SK-N-SH (cell line): ENCODE data around the gene STX19. TPM values are rescaled to one million over a fixed set of nuclear protein-coding genes. Genes with fewer than 3 reads are reported as not detected.

Experiments
- CTCF ChIA-PET: fragments of 300-600, 350-600 bp; formaldehyde crosslinking; extraction: SDS; loops from one replicate; lab custom pipeline; 2021; lab: Yijun Ruan, JAX
- POLR2A ChIA-PET: fragments of 350-600 bp; sonication (Branson Sonifier 250); formaldehyde crosslinking; extraction: SDS; loops from one replicate; lab custom pipeline; 2020; ENCODE audit warnings: antibody characterized with exemption, inconsistent platforms; lab: Yijun Ruan, JAX
- DNase-seq: peaks from one replicate; pipeline ENCODE4 v3.0.0; 2012
- H2AFZ ChIP-seq: fragments of 200-600 bp; sonication (generic); 2 replicates; pipeline ENCODE4 v1.8.1; 2016; ENCODE audit warnings: antibody characterized with exemption, mild to moderate bottlenecking, low read depth
- H3F3A ChIP-seq: fragments of 200-600 bp; sonication (generic); replicated peaks from 2 replicates; pipeline ENCODE3; 2016; ENCODE audit warnings: antibody characterized with exemption, mild to moderate bottlenecking; ENCODE audit not compliant: insufficient read depth
- H3K27ac ChIP-seq, 2 experiments: fragments of 200-500 bp in 1 of 2; fragments of 200-600 bp in 1 of 2; sonication (Bioruptor generic) in 1 of 2; sonication (generic), shearing (Covaris generic) in 1 of 2; 2 replicates each; pipeline versions ENCODE4 v1.5.1 to v1.6.1; 2014 to 2016; ENCODE audit warnings: low read depth in 2 of 2, inconsistent platforms in 1 of 2, low read length in 1 of 2, mild to moderate bottlenecking in 1 of 2, mixed read lengths in 1 of 2
- H3K27me3 ChIP-seq: fragments of 200-600 bp; sonication (generic), shearing (Covaris generic); 2 replicates; pipeline ENCODE4 v1.6.1; 2016; ENCODE audit warnings: mixed run types; ENCODE audit not compliant: insufficient read depth
- H3K36me3 ChIP-seq, 2 experiments: fragments of 200-500 bp in 1 of 2; fragments of 200-600 bp in 1 of 2; sonication (Bioruptor generic) in 1 of 2; sonication (generic) in 1 of 2; replicated peaks in 1 of 2; 2 replicates each; pipeline versions ENCODE3 to v1.5.1; 2014 to 2016; ENCODE audit warnings: low read length in 1 of 2, mild to moderate bottlenecking in 1 of 2; ENCODE audit not compliant: insufficient read depth in 2 of 2, control insufficient read depth in 1 of 2
- H3K4me1 ChIP-seq, 2 experiments: fragments of 200-500 bp in 1 of 2; fragments of 200-600 bp in 1 of 2; sonication (Bioruptor generic) in 1 of 2; sonication (generic), shearing (Covaris generic) in 1 of 2; 2 replicates each; pipeline versions ENCODE4 v1.5.1 to v1.6.1; 2014 to 2016; ENCODE audit warnings: low read depth in 1 of 2, low read length in 1 of 2, mixed run types in 1 of 2; ENCODE audit not compliant: insufficient read depth in 2 of 2, control insufficient read depth in 1 of 2
- H3K4me2 ChIP-seq: fragments of 200-600 bp; sonication (generic), shearing (Covaris generic); 2 replicates; pipeline ENCODE4 v1.6.1; 2017; ENCODE audit warnings: mixed run types
- H3K4me3 ChIP-seq, 2 experiments: fragments of 200-500 bp in 1 of 2; fragments of 200-600 bp in 1 of 2; sonication (Bioruptor generic) in 1 of 2; sonication (generic), shearing (Covaris generic) in 1 of 2; 2 replicates each; pipeline versions ENCODE4 v1.5.1 to v1.8.1; 2014 to 2016; ENCODE audit warnings: low read depth in 2 of 2, inconsistent platforms in 1 of 2, low read length in 1 of 2, mild to moderate bottlenecking in 1 of 2, mixed read lengths in 1 of 2, moderate library complexity in 1 of 2
- H3K79me2 ChIP-seq: fragments of 200-600 bp; sonication (generic); 2 replicates; pipeline ENCODE4 v1.8.1; 2017; ENCODE audit warnings: mild to moderate bottlenecking; ENCODE audit not compliant: insufficient read depth
- H3K9ac ChIP-seq: fragments of 200-600 bp; sonication (generic); 2 replicates; pipeline ENCODE4 v1.6.1; 2017; ENCODE audit warnings: mixed run types
- H3K9me2 ChIP-seq: fragments of 200-600 bp; sonication (generic); 2 replicates; pipeline ENCODE4 v1.6.1; 2017; ENCODE audit warnings: mixed run types
- H3K9me3 ChIP-seq: fragments of 200-600 bp; sonication (generic); 2 replicates; pipeline ENCODE4 v1.6.1; 2017; ENCODE audit warnings: mixed run types, mild to moderate bottlenecking, moderate library complexity
- H4K20me1 ChIP-seq: fragments of 200-600 bp; sonication (generic); 2 replicates; pipeline ENCODE4 v1.6.1; 2017; ENCODE audit warnings: mild to moderate bottlenecking, mixed run types; ENCODE audit not compliant: insufficient read depth
- CHD2 ChIP-seq: fragments of 150-350 bp; IDR thresholded peaks from 2 replicates; pipeline ENCODE4 v1.6.1; 2018; ENCODE audit warnings: low read length; ENCODE audit not compliant: partially characterized antibody
- EZH2phosphoT487 ChIP-seq: fragments of 200-600 bp; sonication (generic); IDR thresholded peaks from 2 replicates; pipeline ENCODE4 v1.6.1; 2017; ENCODE audit warnings: low read depth, mixed run types, mild to moderate bottlenecking, antibody characterized with exemption, moderate library complexity, borderline replicate concordance
- FOSL2 ChIP-seq: IDR thresholded peaks from 2 replicates; pipeline ENCODE4 v1.4.0; 2012; ENCODE audit warnings: low read depth, mild to moderate bottlenecking, moderate library complexity, borderline replicate concordance
- FOXJ3 ChIP-seq: sonication (generic); formaldehyde crosslinking; IDR thresholded peaks from 2 replicates; pipeline ENCODE4 v1.5.1; 2020; ENCODE audit warnings: mild to moderate bottlenecking, missing genetic modification reagents
- FOXM1 ChIP-seq: IDR thresholded peaks from 2 replicates; pipeline ENCODE4 v1.4.0; 2012; ENCODE audit warnings: low read depth, mild to moderate bottlenecking
- GABPA ChIP-seq: IDR thresholded peaks from 2 replicates; pipeline ENCODE4 v1.4.0; 2012; ENCODE audit warnings: low read depth, mild to moderate bottlenecking
- GATA2 ChIP-seq: sonication (generic); formaldehyde crosslinking; IDR thresholded peaks from 2 replicates; pipeline ENCODE4 v1.5.0; 2020; ENCODE audit warnings: mild to moderate bottlenecking, missing genetic modification reagents
- JUND ChIP-seq: IDR thresholded peaks from 2 replicates; pipeline ENCODE4 v1.4.0; 2012
- MEF2A ChIP-seq: IDR thresholded peaks from 2 replicates; pipeline ENCODE4 v1.4.0; 2012; ENCODE audit warnings: low read depth, borderline replicate concordance
- NFIC ChIP-seq: IDR thresholded peaks from 2 replicates; pipeline ENCODE4 v1.4.0; 2012; ENCODE audit warnings: borderline replicate concordance
- NRF1 ChIP-seq: IDR thresholded peaks from 2 replicates; pipeline ENCODE4 v1.6.1; 2012; ENCODE audit warnings: low read depth, mild to moderate bottlenecking, low read length
- POLR2AphosphoS5 ChIP-seq: IDR thresholded peaks from 2 replicates; pipeline ENCODE4 v1.6.1; 2012; ENCODE audit warnings: low read depth, low read length
- REST ChIP-seq: IDR thresholded peaks from 2 replicates; pipeline ENCODE4 v1.6.1; 2012; ENCODE audit warnings: mild to moderate bottlenecking, low read depth, low read length, moderate library complexity
- RFX5 ChIP-seq: IDR thresholded peaks from 2 replicates; pipeline ENCODE4 v1.6.1; 2012; ENCODE audit warnings: mild to moderate bottlenecking, improper control_type of control experiment, low read length
- RXRA ChIP-seq: IDR thresholded peaks from 2 replicates; pipeline ENCODE4 v1.4.0; 2012; ENCODE audit warnings: low read depth, mild to moderate bottlenecking, borderline replicate concordance
- TAF1 ChIP-seq: IDR thresholded peaks from 2 replicates; pipeline ENCODE4 v1.6.1; 2012; ENCODE audit warnings: low read depth, mild to moderate bottlenecking, low read length, moderate library complexity, borderline replicate concordance
- TCF12 ChIP-seq: IDR thresholded peaks from 2 replicates; pipeline ENCODE4 v1.4.0; 2012
- TEAD4 ChIP-seq: IDR thresholded peaks from 2 replicates; pipeline ENCODE4 v1.4.0; 2012; ENCODE audit warnings: mild to moderate bottlenecking, borderline replicate concordance; ENCODE audit not compliant: insufficient read depth
- ZBTB33 ChIP-seq: IDR thresholded peaks from 2 replicates; pipeline ENCODE4 v1.4.0; 2012; ENCODE audit warnings: low read depth, borderline replicate concordance
- WGBS: methylation state at CpG from one replicate; pipeline ENCODE4 v1.1.6; 2017; ENCODE audit warnings: low lambda C conversion rate; 5-methylcytosine and 5-hydroxymethylcytosine counted together
- polyA plus RNA-seq, 3 experiments: library from polyadenylated mRNA; depleted of rRNA; stranded (reverse); fragments of >200 nt; gene quantifications; 2 replicates each; pipeline ENCODE4 v1.2.3, GENCODE V29; 2012

The STX19 gene
- polyA plus RNA-seq, 1 of the 3 experiments (the other 2 are of a cell fraction), result not detected

- POLR2A ChIA-PET, result no interaction called here
- Histone ChIP-seq H3K27ac (no peak overlapping the region), H3K36me3 (peaks cover 5 to 32% of the 10 kb centered on the region in 2 experiments), H3K4me3 (no peak overlapping the region), H3K4me2 (no peak overlapping the region), H3K9me3 (no peaks in the 10 kb centered on the region), H2AFZ (no peak overlapping the region), H3K79me2 (peaks cover 19% of the 10 kb centered on the region; the same call in 1 of the 2 replicates), H3K9me2 (no peaks in the 10 kb centered on the region), H4K20me1 (no peaks in the 10 kb centered on the region), H3K27me3 (no peaks in the 10 kb centered on the region), H3K9ac (no peak overlapping the region), H3F3A (peaks cover 24% of the 10 kb centered on the region), H3K4me1 (peaks cover 0 to 2% of the 10 kb centered on the region in 2 experiments; a peak in 2 of 4 replicates)
- WGBS, result 97% methylated on average over 13 of the region's 13 CpGs
- CTCF ChIA-PET, result interaction anchor here (1.0 kb wide), 1 partner anchor 24 kb away, joined by 4 read pairs; no protein-coding TSS in a partner anchor
- no peak for DNase-seq
- TF ChIP-seq GATA2 (CRISPR knock-in tag) (no peak), RXRA (no peak), JUND (no peak), MEF2A (no peak), FOXJ3 (no peak), RFX5 (no peak), NRF1 (no peak), FOSL2 (no peak), ZBTB33 (no peak), EZH2phosphoT487 (no peak), REST (no peak), FOXM1 (no peak), TEAD4 (no peak), CHD2 (no peak), POLR2AphosphoS5 (no peak), GABPA (no peak), TCF12 (no peak), NFIC (no peak), TAF1 (no peak)
- TF ChIP-seq, all 33 proteins: peak for 0
Observed at GRCh38 chr3:94061297-94061696, 32.9 kb upstream of the STX19 start.
